Immature natural killer cell (primary cell): ENCODE measurements around the gene SLC2A6. TPM values are rescaled to one million over a fixed set of nuclear protein-coding genes. Genes with fewer than 3 reads are reported as not detected.

ENCODE experiments used
- DNase-seq, 3 donors: peaks; one replicate each; pipeline ENCODE4 v3.0.0; 2022; ENCODE audit warnings: mixed read lengths in 1 of 3
- H3K27ac Mint-ChIP-seq, 6 donors: one replicate each; pipeline ENCODE4 v1.8.0; 2020; ENCODE audit warnings: mixed read lengths in 6 of 6, mild to moderate bottlenecking in 5 of 6, inconsistent platforms in 4 of 6, moderate library complexity in 3 of 6
- H3K27me3 Mint-ChIP-seq, 3 donors: one replicate each; pipeline ENCODE4 v1.8.0; 2020 to 2021; ENCODE audit warnings: low read depth in 3 of 3, mild to moderate bottlenecking in 3 of 3, mixed read lengths in 3 of 3, moderate library complexity in 3 of 3, inconsistent platforms in 1 of 3
- H3K36me3 Mint-ChIP-seq, 3 donors: one replicate each; pipeline ENCODE4 v1.8.0; 2020; ENCODE audit warnings: mixed read lengths in 3 of 3, inconsistent platforms in 2 of 3, mild to moderate bottlenecking in 2 of 3
- H3K4me1 Mint-ChIP-seq, 2 donors: one replicate each; pipeline ENCODE4 v1.8.0; 2020; ENCODE audit warnings: inconsistent platforms in 2 of 2, mild to moderate bottlenecking in 2 of 2, mixed read lengths in 2 of 2, moderate library complexity in 1 of 2
- H3K4me3 Mint-ChIP-seq, 5 donors: one replicate each; pipeline ENCODE4 v1.8.0; 2020; ENCODE audit warnings: mild to moderate bottlenecking in 5 of 5, mixed read lengths in 5 of 5, inconsistent platforms in 3 of 5, moderate library complexity in 3 of 5
- H3K9me3 Mint-ChIP-seq, 6 donors: one replicate each; pipeline ENCODE4 v1.8.0; 2020; ENCODE audit warnings: mild to moderate bottlenecking in 6 of 6, mixed read lengths in 6 of 6, inconsistent platforms in 4 of 6, moderate library complexity in 3 of 6
- polyA plus RNA-seq, 3 donors: library from polyadenylated mRNA; unstranded; fragments of 300-500 nt; fragmentation: Illumina TruSeq; gene quantifications; one replicate each; pipeline ENCODE4 v1.2.3, GENCODE V29; 2021

The SLC2A6 gene
- polyA plus RNA-seq = 1 to 10 TPM; 4.4 to 8.0 (median 4.6) TPM

GRCh38 chr9:133478851-133479711, at the start of gene SLC2A6:
Gene SLC2A6, minus strand, starts transcription at chr9:133479099. Its CDS starts 40 bp downstream, at chr9:133479059.
- peak; percentile 82 to 84 (median 82) for DNase-seq
- Mint-ChIP-seq H3K27me3 (peaks cover 2 to 8% (median 7%) of the 10 kb centered on the region in 3 donors), H3K36me3 (no peaks in the 10 kb centered on the region), H3K27ac (peak within 1 kb of the TSS; percentile 45 to 80 (median 64)), H3K4me1 (peaks cover 6 to 10% of the 10 kb centered on the region in 2 donors), H3K4me3 (peak within 1 kb of the TSS; percentile 77 to 84 (median 81)), H3K9me3 (no peaks in the 10 kb centered on the region)

- Mint-ChIP-seq H3K27me3 (peaks cover 1 to 11% (median 2%) of the 10 kb centered on the region in 3 donors), H3K4me3 (no peak overlapping the region), H3K4me1 (no peaks in the 10 kb centered on the region), H3K9me3 (no peaks in the 10 kb centered on the region), H3K36me3 (no peaks in the 10 kb centered on the region), H3K27ac (no peak overlapping the region)
- DNase-seq = no peak
Measured at GRCh38 chr9:133528001-133528875, 49.3 kb upstream of the SLC2A6 start.

GRCh38 chr9:133527444-133527920, 48.6 kb upstream of the SLC2A6 start:
- Mint-ChIP-seq H3K27ac (no peak overlapping the region), H3K9me3 (no peaks in the 10 kb centered on the region), H3K4me1 (no peaks in the 10 kb centered on the region), H3K36me3 (no peaks in the 10 kb centered on the region), H3K27me3 (peaks cover 1 to 8% (median 1%) of the 10 kb centered on the region in 3 donors), H3K4me3 (no peak overlapping the region)
- no peak for DNase-seq

GRCh38 chr9:133526721-133527321, 47.9 kb upstream of the SLC2A6 start:
- Mint-ChIP-seq H3K36me3 (no peaks in the 10 kb centered on the region), H3K4me3 (no peak overlapping the region), H3K27ac (no peak overlapping the region), H3K9me3 (no peaks in the 10 kb centered on the region), H3K4me1 (no peaks in the 10 kb centered on the region), H3K27me3 (peaks cover 1 to 6% (median 1%) of the 10 kb centered on the region in 3 donors)
- no peak for DNase-seq

GRCh38 chr9:133525677-133526076, 46.8 kb upstream of the SLC2A6 start:
- no peak for DNase-seq
- Mint-ChIP-seq H3K4me1 (no peaks in the 10 kb centered on the region), H3K36me3 (no peaks in the 10 kb centered on the region), H3K9me3 (no peaks in the 10 kb centered on the region), H3K27me3 (peaks cover 1 to 5% (median 3%) of the 10 kb centered on the region in 3 donors), H3K4me3 (no peak overlapping the region), H3K27ac (no peak overlapping the region)

- no peaks in the 10 kb centered on the region for H3K4me1 Mint-ChIP-seq
- H3K9me3 Mint-ChIP-seq = no peaks in the 10 kb centered on the region
- H3K27ac Mint-ChIP-seq = peak within 1 kb of the TSS in 1 of 6 donors; percentile 24
- no peaks in the 10 kb centered on the region for H3K36me3 Mint-ChIP-seq
- DNase-seq = no peak
- no peak within 1 kb of the TSS for H3K4me3 Mint-ChIP-seq
- H3K27me3 Mint-ChIP-seq = peaks cover 1 to 5% (median 3%) of the 10 kb centered on the region in 3 donors
Measured at GRCh38 chr9:133524679-133525228, 45.9 kb upstream of the SLC2A6 start, which contains the start of gene MYMK. Gene MYMK, minus strand, starts transcription at chr9:133524959. Its CDS starts 115 bp downstream, at chr9:133524844.

- DNase-seq = no peak
- Mint-ChIP-seq H3K4me3 (no peak overlapping the region), H3K27me3 (peaks cover 1 to 5% (median 3%) of the 10 kb centered on the region in 3 donors), H3K4me1 (no peaks in the 10 kb centered on the region), H3K36me3 (no peaks in the 10 kb centered on the region), H3K27ac (no peak overlapping the region), H3K9me3 (no peaks in the 10 kb centered on the region)
Measured at GRCh38 chr9:133524146-133524545, 45.2 kb upstream of the SLC2A6 start.

- H3K4me3 Mint-ChIP-seq = no peak overlapping the region
Measured at GRCh38 chr9:133523106-133523505, 44.2 kb upstream of the SLC2A6 start.

GRCh38 chr9:133522073-133522910, 43.4 kb upstream of the SLC2A6 start:
- H3K27ac Mint-ChIP-seq = no peak overlapping the region
- DNase-seq = no peak
- no peak overlapping the region for H3K4me3 Mint-ChIP-seq
- no peaks in the 10 kb centered on the region for H3K36me3 Mint-ChIP-seq
- no peaks in the 10 kb centered on the region for H3K9me3 Mint-ChIP-seq
- H3K27me3 Mint-ChIP-seq = peaks cover 1 to 5% (median 2%) of the 10 kb centered on the region in 3 donors
- no peaks in the 10 kb centered on the region for H3K4me1 Mint-ChIP-seq

More at GRCh38 chr9:133523106-133523505, 44.2 kb upstream of the SLC2A6 start:
- Mint-ChIP-seq H3K27ac (no peak overlapping the region), H3K27me3 (peaks cover 1 to 5% (median 2%) of the 10 kb centered on the region in 3 donors), H3K4me1 (no peaks in the 10 kb centered on the region), H3K9me3 (no peaks in the 10 kb centered on the region), H3K36me3 (no peaks in the 10 kb centered on the region)
- no peak for DNase-seq

- Mint-ChIP-seq H3K27me3 (peaks cover 1 to 5% (median 2%) of the 10 kb centered on the region in 3 donors), H3K4me3 (no peak overlapping the region), H3K4me1 (no peaks in the 10 kb centered on the region), H3K27ac (no peak overlapping the region), H3K9me3 (no peaks in the 10 kb centered on the region), H3K36me3 (no peaks in the 10 kb centered on the region)
- no peak for DNase-seq
Measured at GRCh38 chr9:133521122-133522072, 42.5 kb upstream of the SLC2A6 start.

GRCh38 chr9:133520121-133520835, 41.4 kb upstream of the SLC2A6 start:
- Mint-ChIP-seq H3K36me3 (no peaks in the 10 kb centered on the region), H3K4me1 (no peaks in the 10 kb centered on the region), H3K4me3 (no peak overlapping the region), H3K27me3 (peaks cover 1 to 3% (median 2%) of the 10 kb centered on the region in 3 donors), H3K9me3 (no peaks in the 10 kb centered on the region), H3K27ac (no peak overlapping the region)
- no peak for DNase-seq
